MCF 10A (cell line): ENCODE measurements around the gene REXO5. TPM values are rescaled to one million over a fixed set of nuclear protein-coding genes. Genes with fewer than 3 reads are reported as not detected.
A peak's percentile ranks its signal among the peaks of the same experiment; 100 is the strongest.
"Not testable (repeated sequence)": the region's sequence is repeated elsewhere in the genome, so short reads cannot be mapped to it uniquely, and the experiment has no call there.

Experiments
- BruUV-seq: library from RNA; stranded (reverse); fragments of 400-500 nt; replicated peaks from 2 replicates; lab custom pipeline; 2021; lab: Mats Ljungman, UMichigan
- CTCF ChIA-PET: fragments of 300-600 bp; sonication (Branson Sonifier 250); formaldehyde crosslinking; extraction: SDS; loops from one replicate; lab custom pipeline; 2021; ENCODE audit warnings: antibody characterized with exemption, inconsistent platforms; lab: Yijun Ruan, JAX
- POLR2A ChIA-PET: fragments of 300-600, 350-650 bp; sonication (Branson Sonifier 250); formaldehyde crosslinking; extraction: SDS; loops from one replicate; lab custom pipeline; 2020; ENCODE audit warnings: antibody characterized with exemption, inconsistent platforms; lab: Yijun Ruan, JAX
- DNase-seq: peaks from one replicate; pipeline ENCODE4 v3.0.0-alpha.2; 2018; ENCODE audit not compliant: unreplicated experiment
- H3K27ac Mint-ChIP-seq: one replicate; pipeline ENCODE4 v1.8.0; 2022; ENCODE audit warnings: mild to moderate bottlenecking, low read depth, mixed read lengths; ENCODE audit not compliant: unreplicated experiment
- H3K27me3 Mint-ChIP-seq: one replicate; pipeline ENCODE4 v1.8.0; 2022; ENCODE audit warnings: mixed read lengths; ENCODE audit not compliant: insufficient read depth, unreplicated experiment
- H3K36me3 Mint-ChIP-seq: one replicate; pipeline ENCODE4 v1.8.0; 2022; ENCODE audit warnings: mild to moderate bottlenecking, moderate library complexity, mixed read lengths; ENCODE audit not compliant: insufficient read depth, unreplicated experiment
- H3K4me1 Mint-ChIP-seq: one replicate; pipeline ENCODE4 v1.8.0; 2022; ENCODE audit warnings: mixed read lengths; ENCODE audit not compliant: insufficient read depth, unreplicated experiment
- H3K4me3 Mint-ChIP-seq: one replicate; pipeline ENCODE4 v1.8.0; 2022; ENCODE audit warnings: mild to moderate bottlenecking, moderate library complexity, mixed read lengths; ENCODE audit not compliant: unreplicated experiment
- H3K9me3 Mint-ChIP-seq: one replicate; pipeline ENCODE4 v1.8.0; 2022; ENCODE audit warnings: mixed read lengths; ENCODE audit not compliant: unreplicated experiment
- intact Hi-C: fragments of 100-400 bp; cut with micrococcal nuclease; formaldehyde crosslinking; loops from 2 replicates; pipeline ENCODE4 v1.14.1; 2022
- total RNA-seq: library from RNA; stranded (reverse); gene quantifications from 2 replicates; pipeline ENCODE4 v1.2.3, GENCODE V29; 2022
- TF ChIP-seq, protein P1 (sequence below): fragments of 200-600 bp; IDR thresholded peaks from one replicate; pipeline ENCODE4 v1.8.0; 2022; ENCODE audit warnings: antibody characterized with exemption, mild to moderate bottlenecking; ENCODE audit not compliant: unreplicated experiment

REXO5 gene
- total RNA-seq, 1 experiment from 2014 or later = 6.1 TPM

DNA sequence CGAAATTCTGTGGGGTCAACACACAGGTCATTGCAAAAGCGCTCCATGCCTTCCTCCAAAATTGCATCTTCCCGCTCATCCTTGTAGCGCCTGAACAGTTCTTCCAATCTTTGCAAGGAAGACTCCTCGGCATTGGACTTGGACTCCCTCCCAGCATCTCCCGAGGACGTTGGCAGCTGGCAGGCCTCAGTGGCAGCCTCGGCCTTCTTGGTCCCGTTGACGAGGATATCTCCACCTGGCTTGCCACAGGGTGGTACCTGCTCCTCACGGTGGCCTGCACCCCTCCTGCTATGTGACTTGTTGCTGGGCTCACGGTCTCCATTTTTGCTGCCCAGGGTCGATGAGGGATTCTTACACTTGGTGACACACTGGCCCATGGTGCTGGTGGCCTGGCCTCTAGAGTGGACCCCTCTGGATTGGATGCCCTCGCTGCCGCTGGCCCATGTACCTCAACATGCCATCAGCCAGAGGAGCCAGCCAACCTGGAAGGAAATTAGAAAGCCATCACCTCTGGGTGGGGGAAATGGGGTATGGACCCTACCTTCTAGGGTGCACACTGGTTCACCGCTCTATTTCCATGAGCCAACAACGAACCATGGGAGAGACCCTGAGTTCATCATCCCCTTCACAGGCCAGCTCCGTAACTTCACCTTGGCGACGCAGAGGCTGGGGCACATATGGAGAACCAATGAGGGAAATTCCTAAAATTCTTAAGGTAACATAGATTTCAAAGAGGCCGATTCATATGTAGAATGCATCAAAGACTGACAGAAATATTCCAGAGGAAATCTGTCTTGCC is 56.0 kb downstream of the REXO5 start:
- Mint-ChIP-seq H3K27ac (peak overlapping the region; percentile 99), H3K4me1 (peaks cover 30% of the 10 kb centered on the region), H3K4me3 (no peak overlapping the region), H3K36me3 (peaks cover 64% of the 10 kb centered on the region), H3K27me3 (no peaks in the 10 kb centered on the region), H3K9me3 (no peaks in the 10 kb centered on the region)
- ChIA-PET POLR2A (interaction anchor here (1.4 to 9.9 kb wide), 2 partner anchors 9 to 38 kb away, joined by 4 to 260 read pairs; partner anchors contain the start of genes DCUN1D3 and LYRM1), CTCF (interaction anchor here (1.1 to 1.3 kb wide), 2 partner anchors 10 to 53 kb away, joined by 3 read pairs; no protein-coding TSS in a partner anchor)
- BruUV-seq = no TSS peak
- TF ChIP-seq, protein P1, sequence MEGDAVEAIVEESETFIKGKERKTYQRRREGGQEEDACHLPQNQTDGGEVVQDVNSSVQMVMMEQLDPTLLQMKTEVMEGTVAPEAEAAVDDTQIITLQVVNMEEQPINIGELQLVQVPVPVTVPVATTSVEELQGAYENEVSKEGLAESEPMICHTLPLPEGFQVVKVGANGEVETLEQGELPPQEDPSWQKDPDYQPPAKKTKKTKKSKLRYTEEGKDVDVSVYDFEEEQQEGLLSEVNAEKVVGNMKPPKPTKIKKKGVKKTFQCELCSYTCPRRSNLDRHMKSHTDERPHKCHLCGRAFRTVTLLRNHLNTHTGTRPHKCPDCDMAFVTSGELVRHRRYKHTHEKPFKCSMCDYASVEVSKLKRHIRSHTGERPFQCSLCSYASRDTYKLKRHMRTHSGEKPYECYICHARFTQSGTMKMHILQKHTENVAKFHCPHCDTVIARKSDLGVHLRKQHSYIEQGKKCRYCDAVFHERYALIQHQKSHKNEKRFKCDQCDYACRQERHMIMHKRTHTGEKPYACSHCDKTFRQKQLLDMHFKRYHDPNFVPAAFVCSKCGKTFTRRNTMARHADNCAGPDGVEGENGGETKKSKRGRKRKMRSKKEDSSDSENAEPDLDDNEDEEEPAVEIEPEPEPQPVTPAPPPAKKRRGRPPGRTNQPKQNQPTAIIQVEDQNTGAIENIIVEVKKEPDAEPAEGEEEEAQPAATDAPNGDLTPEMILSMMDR = no peak
- no peak for DNase-seq
- intact Hi-C loops = no loop called here

DNA sequence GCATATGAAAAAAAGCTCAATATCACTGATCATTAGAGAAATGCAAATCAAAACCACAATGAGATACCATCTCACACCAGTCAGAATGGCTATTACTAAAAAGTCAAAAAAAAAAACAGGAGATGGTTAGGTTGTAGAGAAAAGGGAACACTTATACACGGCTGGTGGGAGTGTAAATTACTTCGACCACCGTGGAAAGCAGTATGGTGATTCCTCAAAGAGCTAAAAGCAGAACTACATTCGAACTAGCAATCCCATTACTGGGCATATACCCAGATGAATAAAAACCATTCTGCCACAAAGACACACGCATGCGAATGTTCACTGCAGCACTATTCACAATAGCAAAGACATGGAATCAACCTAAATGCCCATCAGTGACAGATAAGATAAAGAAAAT is 58.0 kb downstream of the REXO5 start:
- H3K36me3 Mint-ChIP-seq = peaks cover 52% of the 10 kb centered on the region
- intact Hi-C loops, H3K4me3 Mint-ChIP-seq, DNase-seq, BruUV-seq, H3K9me3 Mint-ChIP-seq, H3K27me3 Mint-ChIP-seq: not testable (repeated sequence)
- ChIA-PET POLR2A (interaction anchor here (0.6 to 13.3 kb wide), 5 partner anchors 11 to 359 kb away, joined by 3 to 343 read pairs (median 12); partner anchors contain the start of genes DCUN1D3 and LYRM1), CTCF (interaction anchor here (0.7 to 1.8 kb wide), 3 partner anchors 11 to 43 kb away, joined by 3 to 5 read pairs (median 3); no protein-coding TSS in a partner anchor)
- H3K4me1 Mint-ChIP-seq = peaks cover 51% of the 10 kb centered on the region
- peak overlapping the region; percentile 99 for H3K27ac Mint-ChIP-seq

DNA sequence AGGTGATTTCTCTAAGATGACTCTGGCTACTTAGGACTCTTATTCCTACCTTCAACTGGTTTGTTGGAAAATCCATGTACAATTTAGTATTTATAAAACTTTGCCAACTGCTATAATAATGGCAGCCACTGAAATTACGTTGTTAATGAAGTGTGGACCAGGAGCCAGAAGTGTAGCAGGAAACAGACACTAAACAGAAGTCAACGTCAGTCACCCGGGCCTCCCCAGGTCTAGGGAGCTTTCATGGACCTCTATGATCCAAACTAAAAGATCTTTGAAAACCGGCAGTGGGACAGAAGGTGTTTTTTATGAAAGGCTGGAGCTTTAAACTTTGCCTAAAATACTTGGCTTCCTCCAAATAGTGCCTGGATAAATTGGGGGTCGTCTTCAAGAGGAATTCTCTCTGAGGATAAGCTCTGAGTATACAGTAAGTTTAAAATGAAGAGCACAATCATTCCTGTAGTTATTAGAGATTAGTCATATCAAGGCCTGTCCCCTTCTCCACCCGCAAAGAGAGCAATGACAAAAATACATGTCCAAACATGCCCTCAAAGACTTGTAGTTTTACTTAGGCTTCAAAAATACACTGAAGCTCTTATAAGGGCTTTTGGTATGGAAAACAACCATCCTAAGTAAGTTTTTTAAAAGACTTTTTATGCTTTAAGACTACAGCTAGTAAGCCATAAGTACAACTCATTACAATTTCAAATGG is 59.2 kb downstream of the REXO5 start:
- POLR2A ChIA-PET = interaction anchor here (0.8 to 13.3 kb wide), 14 partner anchors 9 to 437 kb away, joined by 3 to 343 read pairs (median 8); partner anchors contain the start of genes DCUN1D3, LYRM1 and THUMPD1
- TF ChIP-seq, protein P1 = no peak
- BruUV-seq = TSS peak; percentile 71
- peak overlapping the region; percentile 64 for H3K4me3 Mint-ChIP-seq
- peaks cover 63% of the 10 kb centered on the region for H3K4me1 Mint-ChIP-seq
- H3K36me3 Mint-ChIP-seq = peaks cover 40% of the 10 kb centered on the region
- no peaks in the 10 kb centered on the region for H3K9me3 Mint-ChIP-seq
- H3K27ac Mint-ChIP-seq = peak overlapping the region; percentile 99
- peak; percentile 73 for DNase-seq
- CTCF ChIA-PET = interaction anchor here (0.6 to 3.9 kb wide), 12 partner anchors 9 to 291 kb away, joined by 3 to 31 read pairs (median 4); partner anchors contain the start of genes DCUN1D3, ERI2, LYRM1 and REXO5
- H3K27me3 Mint-ChIP-seq = no peaks in the 10 kb centered on the region
- intact Hi-C loops = no loop called here

DNA sequence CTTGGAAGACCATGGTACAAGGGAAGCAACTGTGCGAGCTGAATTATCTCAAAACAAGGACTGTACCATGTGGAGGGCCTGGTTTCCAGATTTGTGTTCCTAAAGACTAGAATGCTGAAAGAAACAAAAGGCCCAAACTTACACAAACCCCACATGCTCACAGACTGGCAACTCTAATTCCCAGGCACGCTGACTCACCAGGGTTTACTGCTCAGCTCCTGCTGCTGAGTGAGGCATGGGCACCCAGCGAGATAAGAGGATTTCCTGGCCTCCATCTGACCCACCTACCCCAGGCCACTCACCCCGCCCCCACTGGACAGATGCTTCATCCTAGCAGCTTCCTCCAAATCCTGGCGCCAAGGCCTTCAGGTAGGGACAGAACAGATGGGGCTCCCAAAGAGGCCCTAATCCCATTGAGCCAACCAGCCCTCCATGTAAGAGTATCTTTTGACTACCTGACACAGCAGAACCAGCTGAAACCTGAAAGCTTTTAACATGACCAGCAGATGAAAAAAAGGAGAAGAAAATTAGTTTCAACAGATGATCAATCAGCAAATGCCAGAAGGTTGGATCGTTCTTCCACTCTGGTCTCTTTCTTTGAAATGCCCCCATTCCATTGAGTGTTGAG is 59.9 kb downstream of the REXO5 start:
- TF ChIP-seq, protein P1 = no peak
- BruUV-seq = TSS peak; percentile 67
- Mint-ChIP-seq H3K4me1 (peaks cover 63% of the 10 kb centered on the region), H3K4me3 (peak overlapping the region; percentile 64), H3K27ac (peak overlapping the region; percentile 99), H3K27me3 (no peaks in the 10 kb centered on the region), H3K36me3 (peaks cover 34% of the 10 kb centered on the region), H3K9me3 (no peaks in the 10 kb centered on the region)
- intact Hi-C loops = no loop called here
- peak; percentile 91 for DNase-seq
- ChIA-PET POLR2A (interaction anchor here (0.6 to 13.3 kb wide), 15 partner anchors 9 to 437 kb away, joined by 3 to 343 read pairs (median 7); partner anchors contain the start of genes DCUN1D3, LYRM1 and THUMPD1), CTCF (interaction anchor here (0.6 to 3.9 kb wide), 12 partner anchors 9 to 290 kb away, joined by 3 to 31 read pairs (median 4); partner anchors contain the start of genes DCUN1D3, ERI2, LYRM1 and REXO5)
